H1 (cell line): ENCODE data around the gene ELFN2. TPM values are rescaled to one million over a fixed set of nuclear protein-coding genes. Genes with fewer than 3 reads are reported as not detected.

ENCODE experiments used
- CTCF ChIA-PET: fragments of 300-600 bp; sonication (Branson Sonifier 250); formaldehyde crosslinking; loops from one replicate; lab custom pipeline; 2021; ENCODE audit not compliant: partially characterized antibody; lab: Charles Lee
- POLR2A ChIA-PET: fragments of 300-600 bp; sonication (Branson Sonifier 250); formaldehyde crosslinking; loops from one replicate; lab custom pipeline; 2021; ENCODE audit warnings: inconsistent platforms; ENCODE audit not compliant: partially characterized antibody; lab: Charles Lee
- DNase-seq, 2 experiments: peaks; one replicate each; pipeline versions ENCODE4 v3.0.0 to v3.0.0-alpha.2; 2010 to 2022; ENCODE audit warnings: low spot score in 2 of 2, low read depth in 1 of 2, mixed read lengths in 1 of 2
- FAIRE-seq: peaks from 2 replicates; lab custom pipeline; 2011; peaks lifted over from hg19 to GRCh38; lab: Jason Lieb, UNC
- H2AFZ ChIP-seq: 2 replicates; pipeline ENCODE4 v1.8.1; 2012; ENCODE audit warnings: low read length, inconsistent platforms
- H2AK5ac ChIP-seq: 2 replicates; pipeline ENCODE4 v1.6.1; 2013; ENCODE audit warnings: low read depth, low read length
- H2BK120ac ChIP-seq: replicated peaks from 2 replicates; pipeline ENCODE3; 2013; ENCODE audit warnings: low read depth, low read length, inconsistent platforms
- H2BK12ac ChIP-seq: 2 replicates; pipeline ENCODE4 v1.6.1; 2013; ENCODE audit warnings: low read depth, low read length
- H2BK15ac ChIP-seq: 2 replicates; pipeline ENCODE4 v1.6.1; 2013; ENCODE audit warnings: low read length
- H2BK20ac ChIP-seq: 2 replicates; pipeline ENCODE4 v1.6.1; 2013; ENCODE audit warnings: low read length
- H2BK5ac ChIP-seq: 2 replicates; pipeline ENCODE4 v1.6.1; 2013; ENCODE audit warnings: low read depth, low read length
- H3K14ac ChIP-seq: 2 replicates; pipeline ENCODE4 v1.6.1; 2013; ENCODE audit warnings: inconsistent platforms; ENCODE audit not compliant: insufficient read length
- H3K18ac ChIP-seq: 2 replicates; pipeline ENCODE4 v1.6.1; 2013; ENCODE audit warnings: low read length; ENCODE audit errors: extremely low read depth
- H3K23ac ChIP-seq: 2 replicates; pipeline ENCODE4 v1.6.1; 2013; ENCODE audit warnings: inconsistent platforms; ENCODE audit not compliant: insufficient read length
- H3K23me2 ChIP-seq: 2 replicates; pipeline ENCODE4 v1.6.1; 2013; ENCODE audit warnings: low read depth, low read length
- H3K27ac ChIP-seq: 2 replicates; pipeline ENCODE4 v1.6.1; 2011; ENCODE audit warnings: low read depth, low read length, inconsistent platforms
- H3K27me3 ChIP-seq, 4 experiments: replicated peaks in 1 of 4; 1 replicate in 1 of 4; 2 replicates in 3 of 4; pipeline versions ENCODE4 v1.6.1 to v1.8.1; 2011 to 2013; ENCODE audit warnings: low read length in 3 of 4, mild to moderate bottlenecking in 3 of 4, inconsistent platforms in 2 of 4, mixed read lengths in 2 of 4, moderate library complexity in 1 of 4; ENCODE audit not compliant: control insufficient read depth in 3 of 4, insufficient read depth in 3 of 4; ENCODE audit errors: extremely low read depth in 1 of 4
- H3K36me3 ChIP-seq, 4 experiments: 2 replicates each; pipeline versions ENCODE4 v1.6.1 to v1.8.1; 2011 to 2013; ENCODE audit warnings: mild to moderate bottlenecking in 4 of 4, low read length in 3 of 4, moderate library complexity in 2 of 4, control low read depth in 1 of 4, inconsistent platforms in 1 of 4; ENCODE audit not compliant: insufficient read depth in 4 of 4, control insufficient read depth in 2 of 4
- H3K4ac ChIP-seq: replicated peaks from 2 replicates; pipeline ENCODE3; 2013; ENCODE audit warnings: low read length, low read depth, mixed read lengths, inconsistent platforms; ENCODE audit not compliant: insufficient read length
- H3K4me1 ChIP-seq, 4 experiments: replicated peaks in 1 of 4; 1 replicate in 1 of 4; 2 replicates in 3 of 4; pipeline versions ENCODE4 v1.6.1 to v1.8.1; 2011 to 2013; ENCODE audit warnings: low read length in 3 of 4, inconsistent platforms in 2 of 4, mixed read lengths in 1 of 4; ENCODE audit not compliant: insufficient read depth in 4 of 4, control insufficient read depth in 3 of 4
- H3K4me2 ChIP-seq, 2 experiments: 2 replicates each; pipeline versions ENCODE4 v1.6.1 to v1.8.1; 2011 to 2013; ENCODE audit warnings: low read depth in 2 of 2, low read length in 2 of 2, control low read depth in 1 of 2, inconsistent platforms in 1 of 2, mild to moderate bottlenecking in 1 of 2; ENCODE audit not compliant: insufficient read depth in 1 of 2
- H3K4me3 ChIP-seq, 4 experiments: fragments of 200-600, 300-600 bp in 1 of 4; sonication (generic), shearing (Covaris generic), sonication (Bioruptor Twin) in 1 of 4; 2 replicates each; pipeline versions ENCODE4 v1.5.1 to v1.8.1; 2011 to 2016; ENCODE audit warnings: low read length in 4 of 4, low read depth in 3 of 4, control low read depth in 2 of 4, inconsistent platforms in 2 of 4, mild to moderate bottlenecking in 2 of 4, mixed read lengths in 1 of 4, moderate library complexity in 1 of 4; ENCODE audit not compliant: insufficient read depth in 2 of 4; ENCODE audit errors: extremely low read depth in 1 of 4
- H3K56ac ChIP-seq: replicated peaks from 2 replicates; pipeline ENCODE3; 2013; ENCODE audit warnings: low read depth, mild to moderate bottlenecking, mixed read lengths, low read length, inconsistent platforms; ENCODE audit not compliant: insufficient read length
- H3K79me1 ChIP-seq: 2 replicates; pipeline ENCODE4 v1.6.1; 2013; ENCODE audit warnings: low read depth, low read length, control low read depth
- H3K79me2 ChIP-seq, 2 experiments: 2 replicates each; pipeline versions ENCODE4 v1.6.1 to v1.8.1; 2012 to 2013; ENCODE audit warnings: low read length in 2 of 2, mild to moderate bottlenecking in 2 of 2, inconsistent platforms in 1 of 2; ENCODE audit not compliant: insufficient read depth in 2 of 2, control insufficient read depth in 1 of 2
- H3K9ac ChIP-seq, 4 experiments: replicated peaks in 1 of 4; 1 replicate in 1 of 4; 2 replicates in 3 of 4; pipeline versions ENCODE4 v1.6.1 to v1.8.1; 2011 to 2013; ENCODE audit warnings: low read depth in 3 of 4, low read length in 3 of 4, control low read depth in 2 of 4, mild to moderate bottlenecking in 2 of 4, moderate library complexity in 2 of 4, inconsistent platforms in 1 of 4; ENCODE audit errors: extremely low read depth in 1 of 4
- H3K9me3 ChIP-seq, 2 experiments: 2 replicates each; pipeline versions ENCODE4 v1.6.1 to v1.8.1; 2012 to 2013; ENCODE audit warnings: mild to moderate bottlenecking in 2 of 2, moderate library complexity in 2 of 2, control low read depth in 1 of 2, inconsistent platforms in 1 of 2, low read depth in 1 of 2, low read length in 1 of 2, mixed read lengths in 1 of 2; ENCODE audit not compliant: insufficient read depth in 2 of 2
- H4K20me1 ChIP-seq, 2 experiments: replicated peaks in 1 of 2; 2 replicates each; pipeline versions ENCODE3 to v1.8.1; 2011 to 2013; ENCODE audit warnings: inconsistent platforms in 2 of 2, low read length in 2 of 2, mild to moderate bottlenecking in 1 of 2; ENCODE audit not compliant: insufficient read depth in 2 of 2, control insufficient read depth in 1 of 2
- H4K5ac ChIP-seq: 2 replicates; pipeline ENCODE4 v1.6.1; 2013; ENCODE audit warnings: low read length, low read depth, mixed read lengths, inconsistent platforms; ENCODE audit not compliant: insufficient read length
- H4K8ac ChIP-seq: 2 replicates; pipeline ENCODE4 v1.8.0; 2013; ENCODE audit warnings: mild to moderate bottlenecking, moderate library complexity, low read length, inconsistent platforms; ENCODE audit not compliant: insufficient read depth; ENCODE audit errors: extremely low read depth
- H4K91ac ChIP-seq: replicated peaks from 2 replicates; pipeline ENCODE3; 2013; ENCODE audit warnings: low read length, mixed read lengths, inconsistent platforms; ENCODE audit not compliant: insufficient read length
- ATF3 ChIP-seq: IDR thresholded peaks from 2 replicates; pipeline ENCODE4 v1.6.1; 2011; ENCODE audit warnings: low read depth, mild to moderate bottlenecking, low read length; ENCODE audit not compliant: insufficient read depth
- FOSL1 ChIP-seq: IDR thresholded peaks from 2 replicates; pipeline ENCODE4 v1.6.1; 2011; ENCODE audit warnings: mild to moderate bottlenecking, low read depth, low read length, moderate library complexity; ENCODE audit not compliant: insufficient read depth
- HDAC2 ChIP-seq, 2 experiments: fragments of 300-600 bp in 1 of 2; sonication (generic) in 1 of 2; IDR thresholded peaks; 2 replicates each; pipeline ENCODE4 v1.6.1; 2011 to 2012; ENCODE audit warnings: low read depth in 2 of 2, low read length in 2 of 2, mild to moderate bottlenecking in 2 of 2, moderate library complexity in 2 of 2, borderline replicate concordance in 1 of 2, inconsistent platforms in 1 of 2
- NANOG ChIP-seq: IDR thresholded peaks from 2 replicates; pipeline ENCODE4 v1.6.1; 2011; ENCODE audit warnings: low read length, low read depth, mild to moderate bottlenecking, inconsistent platforms; ENCODE audit not compliant: insufficient read depth, poor library complexity, severe bottlenecking
- NRF1 ChIP-seq: IDR thresholded peaks from 2 replicates; pipeline ENCODE4 v1.6.1; 2011; ENCODE audit warnings: mild to moderate bottlenecking, low read depth, low read length, improper control_type of control experiment
- PHF8 ChIP-seq: fragments of 200-600 bp; sonication (generic); conservative IDR thresholded peaks from 2 replicates; pipeline ENCODE4 v1.7.1; 2012; ENCODE audit warnings: low read depth, mild to moderate bottlenecking, inconsistent platforms, low read length, moderate library complexity
- RBBP5 ChIP-seq: IDR thresholded peaks from 2 replicates; pipeline ENCODE4 v1.7.1; 2012; ENCODE audit warnings: low read depth, mild to moderate bottlenecking, inconsistent platforms, low read length, moderate library complexity, borderline replicate concordance
- SAP30 ChIP-seq: fragments of 300-600 bp; sonication (generic); IDR thresholded peaks from 2 replicates; pipeline ENCODE4 v1.7.1; 2012; ENCODE audit warnings: low read length, moderate library complexity, mild to moderate bottlenecking, inconsistent platforms; ENCODE audit not compliant: insufficient read depth, insufficient replicate concordance
- SUZ12 ChIP-seq: fragments of 200-600 bp; sonication (generic); IDR thresholded peaks from 2 replicates; pipeline ENCODE4 v1.6.1; 2012; ENCODE audit warnings: mild to moderate bottlenecking, inconsistent platforms, low read length, moderate library complexity, mixed read lengths
- TBP ChIP-seq: IDR thresholded peaks from 2 replicates; pipeline ENCODE4 v1.6.1; 2011; ENCODE audit warnings: low read depth, low read length, improper control_type of control experiment
- TCF12 ChIP-seq: IDR thresholded peaks from 2 replicates; pipeline ENCODE4 v1.6.1; 2011; ENCODE audit warnings: low read depth, mild to moderate bottlenecking, low read length
- WGBS, 2 experiments: shearing (Covaris generic) in 1 of 2; methylation state at CpG; one replicate each; pipeline versions ENCODE4 v1.1.6 to v1.1.7; 2013 to 2015; ENCODE audit warnings: low lambda C conversion rate in 2 of 2, mixed read lengths in 2 of 2, inconsistent platforms in 1 of 2, low coverage in 1 of 2, missing lambda C conversion rate in 1 of 2; ENCODE audit not compliant: insufficient replicate concordance in 2 of 2, insufficient coverage in 1 of 2, insufficient read length in 1 of 2; ENCODE audit errors: extremely low coverage in 1 of 2, missing lambda C conversion rate in 1 of 2; 5-methylcytosine and 5-hydroxymethylcytosine counted together
- polyA plus RNA-seq, 7 experiments: library from polyadenylated mRNA; depleted of rRNA in 3 of 7; stranded (reverse) in 5 of 7; unstranded in 2 of 7; fragments of >200 nt in 5 of 7; fragments of 200-250 nt in 2 of 7; gene quantifications; 1 replicate in 5 of 7; 2 replicates in 1 of 7; 4 replicates in 1 of 7; pipeline versions ENCODE4 v1.2.1 to v1.2.3, GENCODE V29; 2011 to 2013; ENCODE audit warnings: missing spikeins in 2 of 7, mixed read lengths in 2 of 7
- total RNA-seq: library from RNA; stranded (reverse); fragmentation: NEBNext Ultra II Directional; extraction: Animal tissue kit (Norgen Biotek cat#: 25700); gene quantifications from 2 replicates; pipeline ENCODE4 v1.2.1, GENCODE V29; 2021

ELFN2 gene
- total and polyA plus RNA-seq, 2 of the 8 experiments (the other 6 are each of a cell fraction or from before 2014, with no cell fraction given), result 0.63 to 0.88 TPM

DNA sequence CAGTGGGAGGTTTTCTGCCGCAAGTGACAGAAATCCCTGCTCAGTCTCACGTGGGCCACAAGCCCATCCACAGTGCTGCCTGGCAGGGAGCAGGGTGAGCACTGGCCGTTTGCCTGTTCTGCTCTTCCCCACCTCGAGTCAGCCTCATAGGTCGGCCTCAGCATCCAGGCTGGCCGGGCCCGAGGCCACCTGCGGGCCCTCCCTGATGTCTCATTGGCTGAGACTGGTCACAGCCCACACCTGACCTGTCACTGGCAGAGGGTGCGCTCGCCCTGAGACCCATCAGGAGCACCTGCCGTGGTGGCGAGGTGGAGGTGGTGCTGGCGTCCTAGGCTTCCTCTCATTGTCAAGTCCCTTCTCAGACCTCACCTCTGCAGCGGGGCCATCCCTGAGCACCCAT is 72.1 kb downstream of the ELFN2 start:
- FAIRE-seq (no peak), DNase-seq (no peak)
- no peaks in the 10 kb centered on the region for H4K20me1 ChIP-seq
- no peak overlapping the region for H3K9ac ChIP-seq
- ChIA-PET CTCF (no interaction called here), POLR2A (no interaction called here)
- H4K91ac ChIP-seq, result no peak overlapping the region
- no peaks in the 10 kb centered on the region for H3K9me3 ChIP-seq
- H3K56ac ChIP-seq, result no peak overlapping the region
- no peak overlapping the region for H3K14ac ChIP-seq
- H2AFZ ChIP-seq, result no peak overlapping the region
- no peaks in the 10 kb centered on the region; the same call in 1 of the 2 replicates for H3K23me2 ChIP-seq
- 0 out of 2 replicates have a peak overlapping the region, but pooled peaks have one; percentile 46 for H2BK15ac ChIP-seq
- H2BK120ac ChIP-seq, result no peak overlapping the region
- no peak overlapping the region for H2BK20ac ChIP-seq
- no peak overlapping the region for H3K4me2 ChIP-seq
- H4K8ac ChIP-seq, result no peak overlapping the region
- TF ChIP-seq PHF8, result no peak
- no peak for TF ChIP-seq NRF1
- no peak for TF ChIP-seq ATF3
- no peak for TF ChIP-seq NANOG
- no peak for TF ChIP-seq SAP30
- TF ChIP-seq FOSL1, result no peak
- no peak for TF ChIP-seq HDAC2 (IDR thresholded peaks at IDR 0.05; ENCODE audit: borderline replicate concordance in 1 of 2, low read depth in 2 of 2, low read length in 2 of 2)
- no peak for TF ChIP-seq TBP
- no peak for TF ChIP-seq RBBP5
- no peak for TF ChIP-seq SUZ12
- no peak for TF ChIP-seq TCF12
- no peak overlapping the region for H3K27ac ChIP-seq
- no peak overlapping the region for H3K23ac ChIP-seq
- H3K79me2 ChIP-seq, result no peaks in the 10 kb centered on the region
- WGBS, 2 experiments, result 78% methylated on average over 12 of the region's 14 CpGs; no CpG with 5 or more reads in 1 of the 2 experiments
- H2BK5ac ChIP-seq, result no peak overlapping the region
- H4K5ac ChIP-seq, result no peak overlapping the region
- H3K36me3 ChIP-seq, result no peaks in the 10 kb centered on the region
- H3K4me1 ChIP-seq, result no peaks in the 10 kb centered on the region; a peak in 1 of 7 replicates
- H3K27me3 ChIP-seq, result peaks cover 0 to 1% (median 0%) of the 10 kb centered on the region in 4 experiments; a peak in 1 of 7 replicates
- 0 out of 2 replicates have a peak overlapping the region, but pooled peaks have one; percentile 28 for H2AK5ac ChIP-seq
- H3K18ac ChIP-seq, result peak overlapping the region; percentile 48; the same call in 1 of the 2 replicates
- H3K4me3 ChIP-seq, result no peak overlapping the region
- H2BK12ac ChIP-seq, result no peak overlapping the region
- H3K4ac ChIP-seq, result no peak overlapping the region
- no peaks in the 10 kb centered on the region for H3K79me1 ChIP-seq
